Epidermal melanocyte (primary cell): ENCODE data around the gene EPS8L1.
"Not testable (repeated sequence)": the region's sequence is repeated elsewhere in the genome, so short reads cannot be mapped to it uniquely, and the experiment has no call there.

ENCODE experiments used
- DNase-seq: peaks from one replicate; pipeline ENCODE4 v3.0.0; 2011; ENCODE audit warnings: low spot score; ENCODE audit not compliant: insufficient read length

EPS8L1 gene

DNA sequence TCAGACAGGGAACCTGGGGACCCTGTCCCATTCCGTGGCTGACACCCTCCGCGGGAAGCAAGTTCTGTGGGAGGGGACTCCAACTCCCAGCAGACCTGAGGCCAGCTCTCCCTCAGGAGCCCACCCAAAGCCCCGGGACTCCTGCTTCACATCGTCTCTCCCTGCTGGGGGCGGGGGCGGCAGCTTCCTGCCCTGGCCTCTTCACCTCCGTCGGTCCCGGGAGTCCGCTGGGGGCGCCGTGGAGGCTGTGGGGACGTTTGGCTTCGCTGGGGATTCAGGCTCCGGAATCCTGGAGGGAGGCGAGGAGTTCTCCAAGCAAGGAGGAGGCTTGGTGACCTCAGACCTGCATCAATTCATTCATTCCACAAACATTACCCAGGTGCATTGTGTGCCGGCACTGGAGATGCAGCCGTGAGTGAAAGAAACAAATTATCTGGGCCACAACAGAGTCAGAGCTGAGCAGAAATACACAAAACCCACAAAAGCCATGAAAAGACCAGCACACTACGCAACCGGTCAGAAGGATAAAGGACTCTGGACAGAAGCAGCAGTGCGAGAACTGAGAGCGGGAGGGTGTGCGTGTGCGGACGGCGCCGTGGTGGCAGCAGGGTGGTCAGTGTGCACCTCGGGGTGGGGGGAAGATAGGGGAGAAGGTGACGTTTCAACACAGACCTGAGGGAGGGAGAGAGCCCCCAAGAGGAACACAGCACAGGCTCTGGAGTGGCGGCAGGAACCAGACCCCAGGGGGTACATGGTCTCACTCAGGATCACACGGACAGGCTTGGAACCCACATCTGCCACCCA, 19.0 kb downstream of the EPS8L1 start:
- no peak for DNase-seq

- DNase-seq = no peak
Measured at GRCh38 chr19:55095260-55096060, 19.8 kb downstream of the EPS8L1 start.

DNA sequence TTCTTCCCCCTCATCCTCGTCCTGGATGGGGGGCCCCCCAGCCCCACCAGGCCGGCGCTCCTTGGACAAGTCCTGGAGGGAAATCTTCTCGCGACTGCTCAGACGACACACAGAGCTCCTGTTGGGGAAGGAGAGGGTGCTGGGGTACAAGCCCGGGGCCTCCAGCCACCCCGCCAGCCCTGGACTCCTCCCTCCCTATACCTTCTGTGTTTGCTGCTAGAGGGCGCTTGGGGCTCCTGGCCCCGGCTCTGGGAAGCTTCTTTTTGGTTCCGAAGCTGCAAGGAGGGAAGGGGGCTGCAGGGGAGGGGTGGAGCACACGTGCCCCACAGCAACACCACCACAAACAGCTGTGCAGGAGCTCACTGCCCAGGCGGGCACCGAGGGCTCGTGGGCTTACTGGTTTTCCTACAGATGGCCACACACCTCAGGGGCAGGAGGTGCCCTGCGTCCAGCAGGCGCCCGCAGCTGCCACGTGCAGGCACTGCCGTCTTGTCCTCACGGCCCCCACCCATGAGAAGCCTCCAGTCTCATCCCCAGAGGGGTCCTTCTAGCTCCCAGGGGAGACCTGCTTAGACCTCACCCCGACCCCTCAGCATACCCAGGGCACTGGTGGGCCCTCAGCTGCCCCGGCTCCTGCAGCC, 20.5 kb downstream of the EPS8L1 start:
- DNase-seq = no peak

DNA sequence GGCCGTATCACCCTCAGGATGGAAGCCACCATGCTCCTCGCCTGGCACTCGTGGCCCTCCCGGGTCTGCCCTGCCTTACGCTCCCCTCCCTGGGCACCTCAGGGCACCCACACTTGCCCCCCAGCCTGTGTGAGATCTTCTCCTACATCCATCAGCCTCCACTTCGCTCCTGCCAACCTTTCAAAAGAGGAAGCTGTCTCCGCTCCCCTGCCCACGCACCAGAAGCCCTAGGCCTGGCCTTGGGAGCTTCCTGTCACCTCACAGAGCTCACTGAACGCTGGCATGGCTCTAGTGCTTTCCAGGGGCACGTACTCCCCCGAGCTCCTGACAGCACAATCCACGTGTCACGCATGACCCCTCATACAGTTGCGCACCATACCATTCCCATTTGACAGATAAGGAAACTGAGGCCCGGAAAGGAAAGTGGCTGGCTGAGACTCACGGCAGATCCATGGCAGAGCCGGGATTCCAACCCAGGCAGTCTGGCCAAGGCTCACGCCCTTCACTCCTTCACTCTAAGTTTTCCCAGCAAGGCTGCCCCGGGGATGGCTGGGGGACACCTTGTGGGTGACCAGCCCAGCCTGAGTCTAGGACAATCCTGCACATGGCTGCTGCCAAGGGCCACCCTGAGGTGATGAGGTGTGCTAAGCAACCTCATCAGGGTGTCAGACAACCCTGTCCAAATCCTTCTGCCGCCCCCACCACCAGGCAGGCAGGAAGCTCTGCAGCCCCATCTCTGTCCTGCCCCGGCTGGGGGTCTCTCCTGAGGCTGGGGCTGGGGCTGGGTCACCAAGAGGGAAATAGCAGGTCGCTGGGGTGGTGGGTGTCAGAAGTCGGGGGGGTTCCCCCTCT, 22.4 kb downstream of the EPS8L1 start:
- DNase-seq = no peak

DNA sequence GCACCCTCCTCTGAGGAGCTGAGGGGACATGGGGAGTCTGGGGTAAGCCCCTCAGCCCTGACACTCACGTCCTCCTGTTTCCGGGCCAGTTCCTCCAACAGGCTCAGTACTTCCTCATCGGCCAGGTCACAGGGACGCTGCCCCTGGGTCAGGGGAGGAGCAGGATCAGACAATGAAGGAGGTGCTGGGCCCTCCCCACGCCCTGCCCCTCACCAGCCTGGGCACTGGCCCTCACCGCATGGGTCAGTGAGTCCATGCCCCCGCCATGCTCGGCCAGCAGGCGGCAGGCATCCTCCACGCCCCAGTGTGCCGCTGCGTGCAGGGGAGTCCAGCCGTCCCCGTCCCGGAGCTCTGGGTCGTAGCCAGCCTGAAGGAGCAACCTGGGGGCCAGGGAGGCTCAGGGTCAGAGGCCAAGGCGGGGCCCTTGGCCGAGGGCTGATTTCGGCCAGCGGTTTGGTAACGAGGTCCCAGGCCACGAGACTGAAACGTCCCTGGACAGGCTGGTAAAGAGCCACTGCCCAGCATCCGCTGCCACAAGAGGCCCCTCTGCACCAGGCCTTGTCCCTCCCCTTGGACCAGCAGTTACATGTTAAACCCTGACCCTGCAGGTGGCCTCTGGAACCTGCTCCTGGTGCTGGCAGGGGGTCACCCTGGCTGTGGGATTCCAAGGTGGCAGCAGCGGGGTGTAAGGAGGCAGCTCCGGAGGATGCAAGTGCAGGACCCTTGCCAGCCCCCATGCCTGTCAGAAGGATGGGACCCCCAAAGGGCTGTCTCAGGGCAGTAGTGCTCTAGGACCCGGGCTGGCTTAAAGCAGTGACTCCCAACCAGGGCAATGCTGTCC, 23.3 kb downstream of the EPS8L1 start:
- no peak for DNase-seq

DNA sequence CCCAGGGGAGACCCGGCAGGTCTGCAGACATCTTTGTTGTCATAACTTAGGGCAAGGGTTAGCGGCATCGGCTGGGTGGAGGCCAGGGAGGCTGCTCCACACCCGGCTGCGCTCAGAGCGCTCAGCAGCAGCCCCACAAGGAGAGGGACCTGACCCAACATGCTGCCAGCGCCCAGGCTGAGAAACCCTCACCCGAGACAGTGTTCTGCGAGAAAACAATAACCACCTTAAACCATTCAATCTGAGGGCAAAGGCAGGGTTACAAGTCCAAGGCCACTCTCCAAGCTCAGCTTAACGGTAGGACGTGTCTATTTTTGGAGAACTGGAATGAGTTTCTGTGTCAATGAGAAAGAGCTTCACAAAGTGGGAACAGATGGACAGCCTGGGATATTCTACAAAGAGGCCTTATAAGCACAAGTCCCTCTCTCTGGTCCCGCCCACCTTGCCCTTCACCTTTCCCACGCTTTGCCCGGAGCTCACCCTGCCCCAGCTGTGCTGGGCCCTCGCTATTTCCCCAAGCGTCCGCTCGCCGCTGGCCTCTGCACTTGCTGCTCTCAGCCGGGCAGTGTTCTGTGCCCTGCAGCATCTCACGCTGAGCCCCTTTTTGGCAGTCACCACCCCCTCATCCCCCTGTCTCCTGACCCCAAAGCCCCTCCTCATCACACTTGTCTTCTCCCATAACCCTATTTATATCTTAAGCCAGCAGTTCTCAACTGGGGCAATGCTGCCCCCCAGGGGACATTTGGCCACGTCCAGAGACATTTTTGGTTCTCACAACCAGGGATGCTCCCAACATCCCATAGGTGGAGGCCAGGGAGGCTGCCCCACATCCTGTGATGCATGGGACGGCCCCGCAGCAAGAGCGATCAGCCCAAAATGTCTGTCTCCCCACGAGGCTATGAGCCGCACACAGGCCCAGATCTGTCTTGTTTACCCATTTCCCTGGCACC, 24.2 kb downstream of the EPS8L1 start:
- no peak for DNase-seq

- DNase-seq = no peak
Measured at GRCh38 chr19:55101261-55101660, 25.6 kb downstream of the EPS8L1 start.

- no peak for DNase-seq
Measured at GRCh38 chr19:55103190-55103589, 27.5 kb downstream of the EPS8L1 start.

GRCh38 chr19:55105237-55105636, 29.6 kb downstream of the EPS8L1 start:
- no peak for DNase-seq

DNA sequence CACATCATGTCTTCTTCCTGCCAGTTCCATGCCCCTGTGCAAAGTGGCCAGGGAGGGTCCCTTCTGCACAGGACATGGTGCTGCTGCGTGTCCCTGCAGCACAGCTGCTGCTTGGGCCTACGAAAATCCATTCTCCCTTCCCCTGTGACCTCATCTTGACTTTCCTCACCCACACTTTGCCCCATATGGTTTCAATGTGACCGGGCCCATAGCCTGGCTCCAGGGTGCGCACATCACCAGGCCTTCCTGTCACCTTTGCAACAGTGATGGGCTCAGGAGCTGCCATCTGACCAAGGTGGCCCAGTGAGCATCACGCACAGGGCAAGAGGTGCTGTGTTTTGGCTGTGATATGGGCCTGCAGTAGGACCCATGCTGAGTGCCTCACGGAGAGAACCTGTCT, 30.9 kb downstream of the EPS8L1 start:
- no peak for DNase-seq

GRCh38 chr19:55107252-55107651, 31.6 kb downstream of the EPS8L1 start:
- DNase-seq = not testable (repeated sequence)

DNA sequence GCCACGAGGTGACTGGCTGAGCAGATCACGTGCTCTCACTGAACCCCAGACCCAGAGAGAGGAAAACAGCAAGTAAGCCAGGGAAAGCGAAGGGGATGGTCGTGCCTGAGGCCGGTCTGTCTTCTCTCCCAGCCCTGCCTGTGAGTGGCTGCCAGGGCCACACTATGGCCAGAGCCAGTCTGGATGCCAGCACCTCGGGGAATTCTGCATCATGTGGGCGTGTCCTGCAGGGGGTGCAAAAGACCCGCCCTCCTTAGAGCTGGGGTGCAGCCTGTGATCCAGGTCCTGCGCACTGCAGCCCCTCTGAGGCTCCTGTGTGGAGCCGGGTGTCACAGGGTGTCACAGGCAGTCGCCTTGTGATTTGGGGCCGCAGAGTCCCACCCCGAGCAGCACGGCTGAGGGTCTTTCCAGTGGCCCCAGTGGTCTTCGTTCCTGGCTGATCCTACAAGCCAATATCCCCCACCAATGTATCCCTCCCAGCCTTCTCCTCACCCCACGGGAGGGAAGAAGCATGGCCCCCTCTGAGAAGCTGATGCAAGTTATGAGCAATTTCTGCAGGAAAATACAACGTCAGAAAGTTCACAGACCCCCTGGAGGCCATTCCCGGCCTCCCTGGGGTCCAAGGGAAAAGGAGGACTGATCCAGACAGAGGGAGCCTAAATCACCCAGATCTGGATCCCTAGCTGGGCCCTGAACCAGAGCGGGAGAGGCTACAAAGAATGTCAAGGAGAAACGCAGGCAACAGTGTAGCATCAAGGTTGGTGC, 34.0 kb downstream of the EPS8L1 start:
- no peak for DNase-seq

DNA sequence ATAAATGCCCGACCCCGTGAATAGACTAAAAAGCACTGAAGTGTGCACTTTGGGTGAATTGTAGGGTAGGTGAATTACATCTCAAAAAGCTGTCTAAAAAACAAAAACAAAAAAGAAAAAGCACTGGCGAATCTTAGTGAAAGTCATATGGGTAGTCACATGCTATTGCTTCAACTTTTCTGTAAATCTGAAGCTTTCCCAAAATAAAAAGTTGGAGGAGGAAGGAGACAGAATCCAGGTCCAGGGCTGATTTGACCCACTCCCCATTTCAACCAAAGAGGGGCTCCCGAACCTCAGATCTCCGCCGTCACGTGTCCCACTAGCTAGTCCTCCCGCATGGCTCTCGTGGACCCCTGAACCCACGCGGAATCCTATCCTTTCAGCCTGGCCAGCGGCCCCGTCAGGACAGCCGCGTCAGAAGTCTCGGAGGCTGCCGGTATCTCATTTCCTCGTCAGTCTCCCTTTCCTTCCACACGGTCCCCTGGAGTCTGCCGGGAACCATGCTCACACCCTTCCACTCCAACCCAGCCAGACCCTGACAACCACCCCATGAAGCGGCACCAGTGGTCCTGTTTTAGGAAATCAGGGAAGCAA, 35.7 kb downstream of the EPS8L1 start:
- no peak for DNase-seq

- no peak for DNase-seq
Measured at GRCh38 chr19:55112246-55112776, 36.6 kb downstream of the EPS8L1 start.

GRCh38 chr19:55112777-55113569, 37.3 kb downstream of the EPS8L1 start:
- no peak for DNase-seq

- DNase-seq = peak; percentile 75
Measured at GRCh38 chr19:55113570-55114039, 37.9 kb downstream of the EPS8L1 start.
